GM19193 (cell line): ENCODE results near the gene PPFIBP2.

Experiments
- POLR2A ChIP-seq: IDR thresholded peaks from 4 replicates; pipeline ENCODE4 v1.6.1; 2011; ENCODE audit not compliant: insufficient read depth, insufficient read length; ENCODE audit errors: extremely low read depth

PPFIBP2 gene

GRCh38 chr11:7692426-7692825 lies 178.6 kb downstream of the PPFIBP2 start:
- TF ChIP-seq POLR2A = no peak

GRCh38 chr11:7694235-7694634 lies 180.4 kb downstream of the PPFIBP2 start:
- no peak for TF ChIP-seq POLR2A

- TF ChIP-seq POLR2A = no peak
Observed at GRCh38 chr11:7696424-7696823, 182.6 kb downstream of the PPFIBP2 start.
